ENCODE data around the gene CLCN7.

CLCN7 gene

GRCh38 chr16:1401758-1402154 is 73.1 kb downstream of the CLCN7 start:
- no peak for DNase-seq (ENCODE audit: low read depth)

GRCh38 chr16:1401061-1401757 is 73.6 kb downstream of the CLCN7 start:
- DNase-seq (ENCODE audit: low read depth), result no peak

GRCh38 chr16:1398826-1399581 is 75.8 kb downstream of the CLCN7 start:
- DNase-seq (ENCODE audit: low read depth), result no peak

- DNase-seq (ENCODE audit: low read depth), result no peak
Observed at GRCh38 chr16:1398351-1398750, 76.5 kb downstream of the CLCN7 start.

GRCh38 chr16:1397779-1398178 is 77.0 kb downstream of the CLCN7 start:
- DNase-seq (ENCODE audit: low read depth), result no peak

GRCh38 chr16:1395444-1396031 is 79.3 kb downstream of the CLCN7 start:
- DNase-seq (ENCODE audit: low read depth), result no peak

All from HS-27A (cell line).